Endometrium (tissue), 2 donors: ENCODE results near the gene PADI2.
"Not testable (repeated sequence)": the region's sequence is repeated elsewhere in the genome, so short reads cannot be mapped to it uniquely, and the experiment has no call there.

Source experiments
- FAIRE-seq: peaks from 2 replicates; lab custom pipeline; 2012; peaks lifted over from hg19 to GRCh38; lab: Jason Lieb, UNC
- donor health status: control.
- donor health status: control.

PADI2 gene

GRCh38 chr1:17081439-17081838 is 37.8 kb downstream of the PADI2 start:
- no peak for FAIRE-seq

GRCh38 chr1:17080880-17081279 is 38.4 kb downstream of the PADI2 start:
- no peak for FAIRE-seq

- FAIRE-seq = no peak
Measured at GRCh38 chr1:17080085-17080759, 39.0 kb downstream of the PADI2 start.

- no peak for FAIRE-seq
Measured at GRCh38 chr1:17078991-17079868, 40.0 kb downstream of the PADI2 start.

- no peak for FAIRE-seq
Measured at GRCh38 chr1:17075470-17076255, 43.6 kb downstream of the PADI2 start.

GRCh38 chr1:17071794-17072193 is 47.5 kb downstream of the PADI2 start:
- FAIRE-seq = no peak

GRCh38 chr1:17070163-17070525 is 49.1 kb downstream of the PADI2 start:
- FAIRE-seq = no peak

- FAIRE-seq = no peak
Measured at GRCh38 chr1:17069452-17070162, 49.6 kb downstream of the PADI2 start.

- no peak for FAIRE-seq
Measured at GRCh38 chr1:17068789-17069188, 50.5 kb downstream of the PADI2 start.

GRCh38 chr1:17067465-17068240 is 51.6 kb downstream of the PADI2 start:
- FAIRE-seq = no peak

GRCh38 chr1:17067069-17067426 is 52.2 kb downstream of the PADI2 start:
- no peak for FAIRE-seq

GRCh38 chr1:17066361-17067068 is 52.7 kb downstream of the PADI2 start:
- no peak for FAIRE-seq

- no peak for FAIRE-seq
Measured at GRCh38 chr1:17065666-17066065, 53.6 kb downstream of the PADI2 start.

- FAIRE-seq = not testable (repeated sequence)
Measured at GRCh38 chr1:17062751-17063150, 56.5 kb downstream of the PADI2 start.

- FAIRE-seq = no peak
Measured at GRCh38 chr1:17061892-17062291, 57.4 kb downstream of the PADI2 start.

GRCh38 chr1:17061486-17061885 is 57.8 kb downstream of the PADI2 start:
- FAIRE-seq = no peak

- no peak for FAIRE-seq
Measured at GRCh38 chr1:17060306-17060749, 58.9 kb downstream of the PADI2 start.

GRCh38 chr1:17059391-17060305 is 59.6 kb downstream of the PADI2 start:
- FAIRE-seq = no peak

GRCh38 chr1:17056551-17056950 is 62.7 kb downstream of the PADI2 start:
- FAIRE-seq = no peak

GRCh38 chr1:17055801-17056200 is 63.5 kb downstream of the PADI2 start:
- FAIRE-seq = no peak
